Measurements from ENCODE around the gene POFUT2.

Gene POFUT2

DNA sequence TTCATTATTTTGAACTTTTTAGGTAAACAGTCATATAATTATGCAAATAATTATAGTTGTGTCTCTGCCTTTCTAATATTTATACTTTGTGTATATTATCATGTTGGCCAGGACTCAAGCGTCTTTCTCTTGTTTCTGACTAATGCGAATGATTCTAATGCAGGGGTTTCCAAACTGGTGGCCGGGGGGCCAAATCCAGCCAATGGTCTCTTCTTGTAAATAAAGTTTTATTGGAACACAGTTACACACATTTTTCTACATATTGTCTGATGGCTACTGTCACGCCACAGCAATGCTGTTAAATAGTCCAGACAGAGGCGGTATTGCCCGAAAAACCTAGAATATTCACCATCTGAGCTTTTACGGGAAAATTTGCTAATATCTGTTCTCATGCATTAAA is 8.9 kb upstream of the POFUT2 start:
- no peak for DNase-seq

DNA sequence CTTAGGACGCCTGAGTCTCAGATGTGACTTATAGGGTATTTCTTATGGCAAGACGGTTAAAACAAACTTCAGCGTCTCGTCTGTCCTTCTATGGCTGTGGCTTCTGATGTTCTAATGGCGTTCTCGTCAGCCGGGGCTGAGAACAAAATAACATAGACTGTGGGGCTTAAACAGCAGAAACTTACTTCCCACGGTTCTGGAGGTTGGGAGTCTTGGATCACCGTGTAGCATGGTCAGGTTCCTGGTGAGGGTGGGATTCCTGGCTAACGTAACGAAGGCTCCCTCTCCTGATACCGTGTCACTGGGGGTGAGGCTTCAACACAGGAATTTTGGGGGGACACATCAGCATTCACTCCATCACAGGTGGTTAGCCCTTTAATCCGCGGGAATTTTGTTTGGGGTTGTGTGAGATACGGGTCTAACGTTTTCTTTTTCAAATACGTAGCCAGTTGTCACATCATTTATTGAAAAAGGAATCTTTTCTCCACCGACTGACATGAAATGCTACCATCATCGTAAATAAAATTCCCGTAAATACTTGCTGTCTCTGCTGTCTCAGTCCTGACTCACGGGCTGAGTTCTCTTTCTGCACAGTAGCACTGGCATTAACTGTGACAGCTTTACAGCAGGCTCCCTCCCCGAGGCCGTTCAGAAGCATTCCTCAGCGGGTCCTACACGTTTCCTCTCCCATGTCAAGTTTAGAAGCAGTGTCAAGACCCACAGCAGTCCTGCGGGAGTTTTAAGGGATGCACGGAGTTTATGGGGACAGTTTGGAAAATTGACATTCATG is 8.1 kb upstream of the POFUT2 start:
- no peak for DNase-seq

DNA sequence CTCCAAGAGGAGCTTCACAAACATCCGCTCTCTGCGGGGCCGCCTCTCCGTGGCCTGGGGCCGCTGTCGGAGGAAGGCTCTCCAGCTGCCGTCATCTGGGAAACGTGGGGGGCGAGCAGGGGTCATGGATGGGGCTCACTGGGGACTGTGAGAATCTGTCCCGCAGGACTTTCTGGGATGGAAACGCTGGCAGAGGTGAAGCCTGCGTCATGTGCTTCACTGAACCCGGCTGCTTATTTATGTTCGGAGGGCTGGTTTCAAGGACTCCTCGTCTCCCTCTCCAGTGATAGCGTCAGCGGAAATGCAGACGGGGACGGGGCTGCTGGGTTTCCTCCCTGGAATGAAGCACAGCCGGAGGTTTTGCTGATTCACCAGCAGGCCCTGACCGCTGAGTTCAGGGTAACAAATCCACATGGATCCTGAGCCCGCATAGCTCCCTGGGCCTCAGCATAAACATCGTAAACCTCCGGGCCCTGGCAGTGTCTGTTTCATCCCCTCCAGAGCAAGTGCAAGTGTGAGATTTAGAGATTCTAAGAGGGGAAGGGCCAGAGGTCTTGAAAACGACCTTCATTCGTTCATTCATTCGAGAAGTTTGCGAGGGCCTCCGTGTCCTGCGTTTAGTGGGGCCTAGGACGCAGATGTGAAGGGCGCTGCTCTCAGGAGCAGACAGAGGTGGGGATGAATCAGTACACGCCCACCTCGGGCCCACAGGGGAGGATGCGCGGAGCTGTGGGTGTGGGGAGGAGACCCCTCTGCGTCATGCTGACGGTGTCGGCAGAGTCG is 7.0 kb upstream of the POFUT2 start:
- no peak for DNase-seq

DNA sequence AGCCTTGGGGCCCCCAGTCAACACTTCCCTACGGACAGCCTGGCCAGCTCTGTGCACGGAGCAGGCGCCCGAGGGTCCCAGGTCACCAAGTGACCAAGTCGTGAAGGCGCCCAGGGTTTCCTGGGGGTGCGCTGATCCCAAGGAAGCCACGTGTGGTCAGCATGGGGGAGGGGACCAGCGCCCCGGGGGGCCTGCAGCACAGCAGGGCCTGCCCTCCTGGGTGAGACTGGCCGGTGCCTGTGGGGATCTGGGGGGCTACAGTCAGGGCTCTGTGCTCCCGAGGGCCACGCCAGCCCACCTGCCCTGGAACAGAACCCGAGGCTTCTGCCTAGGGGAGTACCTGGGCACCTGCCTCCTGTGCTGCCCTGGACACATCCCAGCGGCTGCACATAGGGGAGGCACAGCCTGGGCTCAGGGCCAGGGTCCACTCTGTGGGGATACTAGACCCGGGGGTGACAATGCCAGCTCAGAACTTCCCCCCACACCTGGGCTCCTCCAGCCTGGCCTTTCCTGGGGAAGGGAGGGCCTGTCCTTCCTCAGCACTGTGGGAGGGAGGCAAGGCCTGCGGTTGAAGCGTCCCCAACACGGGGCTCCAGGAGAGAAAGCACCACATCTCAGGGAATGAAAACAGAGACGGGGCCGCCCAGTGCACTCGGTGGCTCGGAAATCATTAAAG is 6.2 kb upstream of the POFUT2 start:
- DNase-seq = no peak

DNA sequence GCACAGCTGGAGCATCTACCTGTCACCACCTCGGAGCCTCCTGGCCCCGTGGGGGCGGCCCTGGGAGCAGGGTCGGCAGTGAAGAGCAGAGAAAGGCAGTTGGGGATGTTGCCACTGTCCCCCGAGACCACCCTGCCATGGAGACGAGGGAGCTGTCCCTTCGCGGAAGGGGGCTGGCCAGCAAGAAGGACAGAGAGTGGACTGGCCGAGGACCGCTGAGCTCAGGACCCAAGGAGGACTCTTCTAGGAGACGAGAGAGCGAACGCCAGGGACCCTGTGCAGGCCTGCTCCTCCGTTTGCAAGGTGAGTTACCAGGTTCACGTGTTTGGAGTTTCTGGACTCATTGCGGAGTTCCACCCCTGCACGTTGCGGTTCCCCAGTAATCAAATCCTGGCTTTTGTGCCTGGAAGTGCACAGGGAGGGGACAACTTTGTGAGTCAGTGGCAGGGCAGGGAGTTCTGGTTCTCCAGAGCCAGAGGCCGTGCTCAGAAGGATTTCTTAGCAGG is 5.6 kb upstream of the POFUT2 start:
- no peak for DNase-seq

DNA sequence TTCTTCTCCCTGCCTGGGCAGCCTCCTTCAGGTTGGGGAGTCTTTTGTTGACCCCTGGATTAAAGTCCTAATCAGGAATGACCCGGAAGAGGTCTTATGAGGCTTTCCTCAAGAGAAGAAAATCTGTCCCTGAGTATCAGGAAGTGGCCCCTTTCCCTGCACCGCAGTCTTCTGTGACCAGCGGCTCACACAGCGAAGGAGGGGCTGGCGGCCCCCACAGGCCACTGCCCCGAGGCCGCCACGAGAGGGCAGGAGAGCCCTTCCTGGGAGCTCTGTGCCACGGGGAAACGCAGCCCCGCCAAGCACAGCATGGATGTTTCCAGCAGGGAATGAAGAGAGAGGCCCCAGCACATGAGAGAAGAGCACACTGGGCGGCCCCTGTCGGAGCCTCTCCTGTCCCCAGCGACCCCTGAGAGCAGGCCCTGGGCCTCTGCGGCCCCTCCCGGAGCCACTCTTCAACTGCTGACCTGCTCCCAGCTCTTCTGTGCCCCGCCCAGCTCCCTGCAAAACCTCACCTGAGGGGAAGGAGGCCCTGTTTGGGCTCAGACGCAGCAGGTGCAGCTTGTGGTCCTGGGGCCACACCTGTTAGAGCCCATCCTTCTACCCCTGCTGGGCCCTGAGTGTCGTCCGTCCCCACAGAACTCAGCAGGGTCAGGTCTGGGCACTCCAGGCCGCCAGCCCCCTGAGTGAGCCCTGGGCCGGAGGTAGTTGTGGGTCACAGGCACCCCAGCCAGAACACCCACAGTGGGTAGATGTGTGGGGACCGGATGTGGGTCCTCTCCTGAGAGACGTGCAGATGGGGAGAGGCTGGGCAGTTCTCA is 4.9 kb upstream of the POFUT2 start:
- DNase-seq = peak; percentile 41 to 59

DNA sequence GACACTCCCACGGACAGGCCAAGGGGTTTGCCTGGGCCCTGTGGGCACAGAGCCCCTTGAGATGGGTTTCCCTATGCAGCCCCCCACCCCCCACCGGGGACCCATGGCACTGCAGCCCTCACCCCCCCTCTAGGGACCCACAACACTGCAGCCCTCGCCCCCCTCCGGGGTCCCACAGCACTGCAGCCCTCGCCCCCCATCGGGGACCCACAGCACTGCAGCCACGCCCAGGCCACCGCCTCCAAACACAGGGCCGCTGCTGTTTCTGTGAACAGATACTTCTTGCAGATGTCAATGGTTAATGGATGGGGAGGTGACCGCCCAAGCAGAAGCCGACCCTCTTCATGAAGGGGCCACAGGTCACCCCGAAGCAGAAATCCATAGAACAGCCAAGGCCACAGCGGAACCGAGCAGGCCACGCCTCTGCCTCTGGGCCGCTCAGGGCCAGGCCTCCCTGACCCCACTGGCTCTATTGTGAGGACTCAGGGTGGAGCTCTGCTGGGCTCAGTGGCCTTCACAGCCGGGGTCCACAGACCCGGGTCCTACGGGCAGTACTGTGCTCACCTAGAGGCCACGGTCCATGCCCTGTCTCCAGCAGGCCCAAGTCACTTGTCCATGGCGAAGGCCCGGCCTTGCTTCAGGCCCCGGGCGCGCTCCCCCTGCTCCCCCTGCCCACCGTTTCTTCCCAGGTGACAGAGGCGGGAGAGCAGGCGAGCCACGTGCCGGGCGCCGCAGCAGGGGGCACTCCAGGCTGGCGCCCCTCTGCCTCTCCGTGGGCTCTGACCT is 4.1 kb upstream of the POFUT2 start:
- DNase-seq = no peak

DNA sequence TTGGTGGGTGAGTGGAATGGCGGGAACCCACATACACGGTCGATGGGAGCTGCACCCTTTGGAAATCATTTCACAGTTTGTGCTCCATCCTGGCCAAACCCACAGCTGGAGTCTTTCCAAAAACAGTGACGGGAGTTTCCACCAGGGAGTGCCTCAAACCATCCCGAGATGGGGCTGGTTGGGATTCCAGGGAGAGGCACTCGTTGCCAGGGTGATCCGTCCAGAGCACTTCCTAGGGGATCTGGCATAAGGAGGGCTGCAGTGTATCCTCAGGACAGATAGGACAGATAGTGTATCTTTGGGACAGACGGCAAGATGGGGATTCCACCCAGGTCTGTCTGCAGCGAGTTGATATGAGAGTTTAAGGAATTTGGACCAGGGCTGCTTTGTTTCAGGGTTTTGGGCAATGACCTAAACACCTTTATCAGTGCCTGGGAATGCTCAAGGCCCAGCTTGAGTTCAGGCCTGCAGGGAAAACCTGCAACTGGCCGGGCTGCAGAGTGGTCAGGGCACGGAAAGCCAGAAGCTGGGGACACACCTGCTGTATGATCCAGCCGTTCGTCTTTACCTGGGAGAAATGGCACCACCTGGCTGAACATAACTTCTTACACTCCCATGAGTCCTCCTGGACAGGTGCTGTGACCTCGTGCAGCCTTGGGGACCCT is 3.4 kb upstream of the POFUT2 start:
- DNase-seq = no peak

DNA sequence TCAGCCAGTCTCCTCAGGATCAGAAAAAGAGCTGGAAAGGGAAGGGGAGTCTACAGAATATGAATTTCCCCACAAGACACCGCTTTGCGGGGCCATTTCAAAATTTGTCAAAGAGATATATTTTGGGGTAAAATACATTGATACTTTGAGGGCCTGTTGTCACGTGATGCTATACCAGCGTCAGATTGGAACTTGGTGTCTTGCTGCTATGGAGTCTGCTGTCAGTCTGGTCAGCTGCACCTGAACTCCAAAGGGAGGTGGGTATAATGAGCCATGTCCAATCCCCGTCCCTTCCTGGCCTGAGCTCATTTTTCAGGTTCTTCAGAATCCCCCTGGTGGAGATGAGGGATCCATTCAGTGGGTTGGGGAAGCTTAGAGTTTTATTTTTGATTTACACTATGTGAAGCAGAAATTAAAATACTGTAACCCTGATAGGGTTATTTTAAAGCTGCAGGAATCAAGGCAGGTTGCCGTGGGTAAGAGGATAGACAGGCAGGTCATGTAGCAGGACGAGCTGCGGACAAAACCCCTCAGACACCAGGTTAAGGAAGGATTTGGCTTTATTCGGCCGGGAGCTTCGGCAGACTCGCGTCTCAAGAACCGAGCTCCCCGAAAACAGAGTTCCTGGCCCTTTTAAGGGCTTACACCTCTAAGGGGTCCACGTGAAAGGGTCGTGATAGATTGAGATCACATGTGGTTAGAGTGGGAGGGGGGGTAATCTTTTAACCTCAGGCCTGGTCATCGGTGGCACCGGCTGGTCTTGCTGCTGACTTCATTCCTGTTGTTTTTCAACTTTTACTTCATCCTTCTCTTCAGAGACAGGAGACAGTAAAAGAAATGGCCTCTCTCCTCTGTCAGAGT is 2.2 kb upstream of the POFUT2 start:
- DNase-seq = no peak

DNA sequence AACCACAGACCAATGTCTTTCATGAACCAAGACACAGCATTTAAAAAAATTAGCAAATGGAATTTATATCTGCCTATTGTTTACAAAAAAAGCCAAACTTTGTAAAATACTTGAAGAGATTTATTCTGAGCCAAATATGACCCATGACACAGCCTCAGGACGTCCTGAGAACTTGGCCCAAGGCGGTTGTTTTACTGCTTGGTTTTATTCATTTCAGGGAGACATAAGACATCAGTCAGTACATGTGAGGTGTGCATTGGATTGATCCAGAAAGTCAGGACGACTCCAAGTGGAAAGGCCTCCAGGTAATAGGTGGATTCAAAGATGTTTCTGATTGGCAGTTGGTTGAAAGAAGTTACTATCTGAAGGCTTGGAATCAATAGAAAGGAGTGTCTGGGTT is 1.4 kb upstream of the POFUT2 start:
- DNase-seq = no peak

DNA sequence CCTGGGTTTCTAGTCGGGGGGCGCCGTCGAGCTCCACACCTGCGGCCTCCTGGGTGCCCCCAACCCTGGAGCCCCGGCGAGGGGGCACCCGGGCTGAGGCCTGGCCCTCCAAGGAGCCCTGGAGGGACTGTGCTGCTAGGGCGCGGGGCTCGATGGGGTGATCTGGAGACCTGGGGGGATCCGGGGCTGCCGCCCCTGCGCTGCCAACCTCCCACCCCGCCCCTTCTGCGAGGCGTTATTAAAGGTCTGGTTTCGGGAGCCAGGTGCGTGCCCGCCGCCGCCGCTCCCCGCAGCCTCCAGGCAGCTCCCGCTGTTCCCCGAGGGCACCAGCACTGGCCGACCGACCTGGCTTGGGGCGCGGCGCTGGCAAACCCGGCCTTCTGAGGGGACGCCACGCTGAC is 746 bp upstream of the POFUT2 start:
- DNase-seq = no peak

DNA sequence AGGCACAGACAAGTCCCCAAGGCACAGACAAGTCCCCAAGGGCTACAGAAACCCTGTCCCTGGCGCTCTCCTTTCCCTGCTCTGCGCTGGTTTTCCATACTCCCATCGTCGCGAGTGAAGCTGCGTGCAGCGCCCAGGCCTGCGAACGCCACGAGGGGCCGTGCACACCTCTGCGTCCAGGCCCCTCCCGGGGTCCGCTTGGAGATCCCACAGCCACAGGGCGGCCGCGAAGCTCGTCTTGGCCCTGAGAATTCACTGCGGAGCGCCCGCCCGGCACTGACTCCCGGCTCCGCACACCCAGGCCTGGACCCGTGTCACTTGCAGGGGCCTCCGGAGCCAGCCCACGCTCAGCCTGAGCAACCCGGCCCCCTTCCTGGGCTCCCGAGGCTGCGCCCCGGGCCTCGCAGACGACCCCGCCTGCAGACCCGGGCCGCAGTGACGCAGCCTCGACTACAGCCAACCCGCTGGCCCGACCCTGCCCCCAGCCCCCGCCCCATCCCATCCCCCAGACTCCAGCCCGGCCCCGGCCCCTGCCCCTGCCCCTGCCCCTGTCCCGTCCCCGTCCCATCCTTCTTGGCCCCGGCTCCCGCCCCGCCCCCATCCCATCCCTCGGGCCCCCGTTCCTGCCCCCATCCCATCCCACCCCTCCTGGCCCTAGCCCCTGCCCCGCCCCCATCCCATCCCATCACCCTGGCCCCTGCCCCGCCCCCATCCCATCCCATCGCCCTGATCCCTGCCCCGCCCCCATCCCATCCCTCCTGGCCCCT is 841 bp downstream of the POFUT2 start:
- DNase-seq = no peak

DNA sequence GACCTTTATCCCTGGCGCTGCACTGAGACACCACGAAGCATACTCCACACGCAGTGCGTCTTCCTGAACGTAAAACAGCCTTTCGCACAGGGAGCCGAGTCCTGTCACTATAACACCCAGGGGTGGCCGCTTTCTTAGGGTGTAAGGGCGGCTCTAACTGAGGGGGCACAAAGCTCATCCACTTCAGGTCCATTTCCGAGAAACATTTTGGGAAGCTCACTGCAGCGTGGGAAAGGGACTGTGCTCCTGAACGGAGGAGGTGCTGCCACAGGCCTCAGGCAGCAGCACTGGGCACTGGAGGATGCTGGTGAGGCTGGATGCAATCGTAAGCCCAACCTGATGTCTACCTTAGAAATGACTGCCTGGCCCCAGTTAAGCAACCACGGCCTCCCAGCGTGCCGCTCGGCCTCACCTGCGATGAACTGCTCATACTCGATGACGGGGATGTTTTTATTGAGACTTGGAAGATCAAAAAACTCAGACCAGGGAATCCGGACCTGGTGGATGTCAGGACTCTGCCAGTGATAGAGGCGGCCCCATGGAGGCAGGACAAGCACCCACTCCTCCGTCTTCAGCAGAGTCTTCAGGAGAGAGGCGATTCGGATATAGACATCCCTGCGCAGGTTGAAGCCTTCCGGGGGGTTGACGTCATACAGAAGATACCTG is 2.3 kb downstream of the POFUT2 start:
- DNase-seq = no peak

DNA sequence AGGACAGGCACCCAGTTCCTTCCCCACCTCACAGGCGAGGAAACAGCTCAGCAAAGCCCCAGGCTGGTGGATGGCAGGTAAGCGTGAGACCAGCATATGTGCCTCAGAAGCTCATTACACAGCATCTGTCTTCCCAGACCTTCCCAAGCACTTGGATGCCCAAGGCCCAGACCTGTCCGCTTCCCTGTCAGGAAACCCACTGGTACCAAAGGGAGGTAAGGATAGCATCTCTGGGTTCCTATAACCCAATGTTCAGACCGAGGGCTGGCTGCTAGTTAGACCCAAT is 3.3 kb downstream of the POFUT2 start:
- DNase-seq = no peak

DNA sequence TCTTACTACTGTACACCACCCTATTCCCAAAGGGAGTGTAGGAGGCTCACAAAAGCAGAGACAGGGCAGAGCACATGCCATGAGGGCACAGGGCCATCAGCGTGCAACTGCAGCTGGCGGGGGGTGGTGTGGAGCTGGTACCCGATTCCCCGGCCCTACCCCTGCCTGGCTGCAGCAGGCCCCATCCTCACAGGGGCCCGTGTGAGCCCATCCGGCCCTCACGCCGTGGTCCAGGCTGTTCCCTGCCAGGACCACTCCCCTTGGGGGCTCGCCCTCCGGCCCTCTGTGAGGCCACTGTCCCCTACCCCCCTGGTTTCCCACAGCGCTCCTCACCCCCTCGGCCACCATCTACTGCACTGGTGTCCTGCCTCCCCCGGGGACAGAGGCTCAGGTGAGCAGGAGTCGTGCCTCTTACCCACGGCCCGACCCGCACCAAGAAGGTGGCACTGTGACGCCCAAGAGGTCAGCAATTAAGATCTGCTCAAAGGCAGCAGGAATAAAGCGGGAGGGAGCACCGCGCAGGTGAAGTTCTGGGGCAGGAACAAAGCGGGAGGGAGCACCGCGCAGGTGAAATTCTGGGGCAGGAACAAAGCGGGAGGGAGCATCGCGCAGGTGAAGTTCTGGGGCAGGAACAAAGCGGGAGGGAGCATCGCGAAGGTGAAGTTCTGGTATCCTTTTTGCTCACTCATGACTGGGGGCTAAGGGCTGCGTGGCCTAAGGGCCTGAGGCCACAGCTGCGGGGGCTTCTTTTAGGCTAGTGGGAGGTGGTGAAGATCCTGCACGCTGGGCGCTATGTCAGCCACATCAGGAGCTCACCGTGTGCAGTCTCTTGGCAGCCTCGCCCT is 3.9 kb downstream of the POFUT2 start:
- DNase-seq = no peak

DNA sequence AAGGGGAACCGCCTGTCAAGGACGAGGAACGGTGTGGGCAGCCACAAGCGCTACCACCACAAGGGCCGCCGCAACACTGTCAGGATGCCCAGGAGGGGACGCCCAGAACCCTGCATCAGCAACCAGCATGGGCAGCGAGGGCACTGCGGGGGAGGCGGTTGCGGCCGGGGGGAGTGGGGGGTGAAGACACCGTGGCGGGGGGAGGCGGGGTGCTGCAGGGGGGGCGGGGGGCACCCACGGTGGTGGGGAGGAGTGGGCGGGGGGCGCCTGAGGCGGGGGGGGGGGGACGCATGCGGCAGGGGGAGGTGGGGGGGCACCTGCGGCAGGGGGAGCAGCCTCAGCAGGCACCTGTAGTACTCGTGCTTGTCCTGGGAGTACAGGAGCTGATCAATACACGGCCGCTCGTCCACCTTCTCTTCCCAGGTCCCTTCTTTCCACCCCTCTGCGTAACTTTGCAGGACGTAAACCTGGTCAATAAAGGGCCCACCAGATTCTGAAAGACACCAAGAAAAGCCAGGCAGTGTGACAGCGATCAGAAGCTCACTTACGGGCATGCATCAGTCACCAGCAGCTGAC is 4.6 kb downstream of the POFUT2 start:
- DNase-seq = no peak

DNA sequence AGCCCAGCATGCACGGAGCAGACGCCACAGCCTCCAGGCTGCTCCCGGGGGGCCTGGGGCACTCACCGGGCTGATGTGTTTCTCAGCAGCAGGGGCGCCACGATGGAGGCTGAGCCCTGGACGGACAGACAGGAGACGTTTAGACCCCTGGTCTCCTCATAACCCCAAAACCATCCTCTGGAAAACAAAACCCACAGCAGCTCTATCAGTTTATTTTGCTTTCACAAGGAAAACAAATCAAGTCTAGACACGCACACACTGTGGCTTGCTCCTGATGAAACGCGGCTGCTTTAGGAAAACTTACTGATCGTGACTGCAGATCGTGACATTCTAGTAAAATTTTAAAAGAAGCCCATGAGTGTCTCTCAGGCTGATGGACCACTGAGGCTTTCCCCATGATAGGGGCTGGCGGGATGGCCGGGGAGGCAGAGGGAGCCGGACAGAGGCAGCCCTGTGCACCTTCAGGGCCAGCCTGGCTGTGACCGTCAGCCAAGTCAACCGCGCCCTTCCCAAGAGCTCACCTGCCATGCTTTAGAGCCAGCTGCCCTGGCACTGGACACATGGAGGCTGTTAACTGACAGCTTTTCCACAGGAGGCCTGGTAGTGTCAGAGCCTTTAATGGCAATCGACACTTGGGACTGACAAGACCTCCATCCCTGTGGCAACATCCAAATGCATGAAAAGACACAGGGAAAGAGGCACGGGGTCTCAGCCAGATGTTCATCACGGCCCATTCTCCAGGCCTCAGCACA is 5.2 kb downstream of the POFUT2 start:
- no peak for DNase-seq

Measured in NCI-H187 (cell line).